HCT116 (cell line): Measurements from ENCODE around the gene ITIH3. TPM values are rescaled to one million over a fixed set of nuclear protein-coding genes. Genes with fewer than 3 reads are reported as not detected.

ENCODE experiments used
- ATAC-seq: fragments of 200-7000 bp; cut with Tn5 transposase; 2 replicates; pipeline ENCODE4 v1.9.1; 2020; ENCODE audit warnings: mild to moderate bottlenecking, moderate library complexity
- BruUV-seq: library from RNA; stranded (reverse); fragments of 400-500 nt; replicated peaks from 2 replicates; lab custom pipeline; 2021; lab: Mats Ljungman, UMichigan
- CTCF ChIA-PET: fragments of 300-600 bp; sonication (Branson Sonifier 250); formaldehyde crosslinking; loops from one replicate; lab custom pipeline; 2021; ENCODE audit warnings: antibody characterized with exemption; lab: Charles Lee
- POLR2A ChIA-PET: fragments of 300-600, 350-600 bp; sonication (Branson Sonifier 250); formaldehyde crosslinking; loops from one replicate; lab custom pipeline; 2021; ENCODE audit warnings: antibody characterized with exemption; lab: Charles Lee
- RAD21 ChIA-PET, 2 experiments: fragments of 300-600 bp; sonication (Branson Sonifier 250); formaldehyde crosslinking; loops; one replicate each; lab custom pipeline; 2023; ENCODE audit warnings: low total read pairs in 2 of 2; ENCODE audit not compliant: uncharacterized antibody in 2 of 2, unreplicated experiment in 2 of 2, low non-redundant PET in 1 of 2; lab: Charles Lee
- DNase-seq: peaks from one replicate; pipeline ENCODE4 v3.0.0-alpha.2; 2010; ENCODE audit warnings: low read depth, low spot score
- H2AFZ ChIP-seq: fragments of 200-600 bp; shearing (Covaris generic), sonication (generic); 2 replicates; pipeline ENCODE4 v1.6.1; 2017; ENCODE audit warnings: low read depth, mixed run types, mixed read lengths, antibody characterized with exemption, low read length; ENCODE audit not compliant: poor library complexity, severe bottlenecking
- H3K27ac ChIP-seq: 2 replicates; pipeline ENCODE4 v1.5.1; 2012; ENCODE audit warnings: low read depth, low read length
- H3K27me3 ChIP-seq: fragments of 200-600 bp; sonication (generic); 2 replicates; pipeline ENCODE4 v1.6.1; 2016; ENCODE audit warnings: mixed run types, low read length, mixed read lengths; ENCODE audit not compliant: insufficient read depth
- H3K36me3 ChIP-seq, 2 experiments: fragments of 200-500 bp in 1 of 2; fragments of 200-600 bp in 1 of 2; sonication (Bioruptor generic) in 1 of 2; sonication (generic) in 1 of 2; 2 replicates each; pipeline versions ENCODE4 v1.5.1 to v1.6.1; 2014 to 2016; ENCODE audit warnings: low read length in 2 of 2, inconsistent platforms in 1 of 2, mixed read lengths in 1 of 2, mixed run types in 1 of 2; ENCODE audit not compliant: insufficient read depth in 2 of 2, control insufficient read depth in 1 of 2
- H3K4me1 ChIP-seq, 2 experiments: fragments of 200-600 bp in 1 of 2; sonication (generic) in 1 of 2; 2 replicates each; pipeline versions ENCODE4 v1.5.1 to v1.6.1; 2012 to 2017; ENCODE audit warnings: low read length in 2 of 2, inconsistent platforms in 1 of 2, mild to moderate bottlenecking in 1 of 2, mixed read lengths in 1 of 2, mixed run types in 1 of 2, moderate library complexity in 1 of 2; ENCODE audit not compliant: insufficient read depth in 2 of 2, control insufficient read depth in 1 of 2
- H3K4me2 ChIP-seq: fragments of 200-600 bp; sonication (generic); 2 replicates; pipeline ENCODE4 v1.6.1; 2017; ENCODE audit warnings: mixed run types, low read length, mixed read lengths
- H3K4me3 ChIP-seq, 2 experiments: fragments of 200-600 bp in 1 of 2; sonication (generic) in 1 of 2; replicated peaks in 1 of 2; 2 replicates each; pipeline ENCODE4 v1.5.1; 2011 to 2016; ENCODE audit warnings: low read length in 2 of 2, control low read depth in 1 of 2, low read depth in 1 of 2, mild to moderate bottlenecking in 1 of 2, mixed read lengths in 1 of 2, mixed run types in 1 of 2
- H3K79me2 ChIP-seq: fragments of 200-600 bp; sonication (generic); 2 replicates; pipeline ENCODE4 v1.6.1; 2017; ENCODE audit warnings: mild to moderate bottlenecking, mixed run types, low read length, moderate library complexity, mixed read lengths; ENCODE audit not compliant: insufficient read depth
- H3K9ac ChIP-seq: fragments of 200-600 bp; sonication (generic); 2 replicates; pipeline ENCODE4 v1.6.1; 2016; ENCODE audit warnings: low read length, mixed read lengths
- H3K9me2 ChIP-seq: fragments of 200-600 bp; sonication (generic), shearing (Covaris generic); 2 replicates; pipeline ENCODE4 v1.6.1; 2017; ENCODE audit warnings: mixed run types, mild to moderate bottlenecking, moderate library complexity; ENCODE audit not compliant: insufficient read depth
- H3K9me3 ChIP-seq, 2 experiments: fragments of 200-500 bp in 1 of 2; fragments of 200-600 bp in 1 of 2; sonication (Bioruptor generic) in 1 of 2; sonication (generic) in 1 of 2; 2 replicates each; pipeline ENCODE4 v1.6.1; 2014 to 2017; ENCODE audit warnings: low read length in 2 of 2, mixed read lengths in 2 of 2, inconsistent platforms in 1 of 2, low read depth in 1 of 2, mild to moderate bottlenecking in 1 of 2, mixed run types in 1 of 2, moderate library complexity in 1 of 2; ENCODE audit not compliant: control insufficient read depth in 1 of 2, insufficient read depth in 1 of 2
- H4K20me1 ChIP-seq: fragments of 200-600 bp; sonication (generic), shearing (Covaris generic); 2 replicates; pipeline ENCODE4 v1.6.1; 2017; ENCODE audit warnings: mixed run types, mild to moderate bottlenecking, moderate library complexity; ENCODE audit not compliant: insufficient read depth
- CBX3 ChIP-seq: IDR thresholded peaks from 2 replicates; pipeline ENCODE4 v1.6.1; 2012; ENCODE audit warnings: low read depth
- CEBPB ChIP-seq: IDR thresholded peaks from 2 replicates; pipeline ENCODE4 v1.6.1; 2012; ENCODE audit warnings: low read depth
- EGR1 ChIP-seq: IDR thresholded peaks from 2 replicates; pipeline ENCODE4 v1.6.1; 2012; ENCODE audit warnings: low read depth
- EZH2 ChIP-seq: fragments of 200-600 bp; sonication (generic); IDR thresholded peaks from 2 replicates; pipeline ENCODE4 v1.6.1; 2017; ENCODE audit warnings: antibody characterized with exemption, mixed run types
- FOSL1 ChIP-seq: IDR thresholded peaks from 2 replicates; pipeline ENCODE4 v1.6.1; 2012; ENCODE audit warnings: low read depth
- JUND ChIP-seq: IDR thresholded peaks from 2 replicates; pipeline ENCODE4 v1.6.1; 2012
- POLR2A ChIP-seq: IDR thresholded peaks from 2 replicates; pipeline ENCODE4 v1.7.0; 2011; ENCODE audit warnings: borderline replicate concordance; ENCODE audit not compliant: insufficient read depth, insufficient read length; ENCODE audit errors: extremely low read depth
- POLR2AphosphoS5 ChIP-seq: IDR thresholded peaks from 2 replicates; pipeline ENCODE4 v1.6.1; 2011; ENCODE audit warnings: mild to moderate bottlenecking, low read depth, low read length, moderate library complexity
- RAD21 ChIP-seq: IDR thresholded peaks from 2 replicates; pipeline ENCODE4 v1.6.1; 2012; ENCODE audit warnings: low read depth, mild to moderate bottlenecking
- SIN3A ChIP-seq: IDR thresholded peaks from 2 replicates; pipeline ENCODE4 v1.6.1; 2012; ENCODE audit warnings: low read depth
- SP1 ChIP-seq: IDR thresholded peaks from 2 replicates; pipeline ENCODE4 v1.6.1; 2012; ENCODE audit warnings: low read depth
- TCF7L2 ChIP-seq: IDR thresholded peaks from 2 replicates; pipeline ENCODE4 v1.7.0; 2011; ENCODE audit warnings: borderline replicate concordance, inconsistent platforms; ENCODE audit not compliant: insufficient read depth, insufficient read length; ENCODE audit errors: extremely low read depth
- YY1 ChIP-seq: IDR thresholded peaks from 2 replicates; pipeline ENCODE4 v1.6.1; 2011; ENCODE audit warnings: low read length, low read depth, moderate library complexity, mild to moderate bottlenecking; ENCODE audit not compliant: insufficient replicate concordance; ENCODE audit errors: extremely low read depth
- ZFX ChIP-seq: fragments of 450-650 bp; IDR thresholded peaks from 2 replicates; pipeline ENCODE4 v1.6.1; 2017
- ZNF274 ChIP-seq: fragments of 200-500 bp; sonication (Bioruptor generic); IDR thresholded peaks from 2 replicates; pipeline ENCODE4 v1.6.1; 2014; ENCODE audit warnings: mild to moderate bottlenecking, low read depth, low read length, inconsistent platforms
- intact Hi-C: fragments of 100-400 bp; cut with micrococcal nuclease; formaldehyde crosslinking; loops from 2 replicates; pipeline ENCODE4 v1.10.0; 2022
- total RNA-seq: library from RNA; stranded (reverse); gene quantifications from one replicate; pipeline ENCODE4 v1.2.1, GENCODE V29; 2021; ENCODE audit not compliant: unreplicated experiment
- TF ChIP-seq, protein P1 (sequence below), 3 experiments: fragments of 200-600 bp in 1 of 3; sonication (generic) in 1 of 3; IDR thresholded peaks in 2 of 3; conservative IDR thresholded peaks in 1 of 3; 2 replicates each; pipeline ENCODE4 v1.5.1; 2012 to 2017; ENCODE audit warnings: low read depth in 2 of 3, low read length in 2 of 3, antibody characterized with exemption in 1 of 3, borderline replicate concordance in 1 of 3, control low read depth in 1 of 3, mild to moderate bottlenecking in 1 of 3, mixed read lengths in 1 of 3, mixed run types in 1 of 3, moderate library complexity in 1 of 3; ENCODE audit not compliant: insufficient read depth in 1 of 3
- TF ChIP-seq, protein P2 (sequence below): IDR thresholded peaks from 2 replicates; pipeline ENCODE4 v1.6.1; 2012; ENCODE audit warnings: low read depth
- TF ChIP-seq, protein P3 (sequence below): IDR thresholded peaks from 2 replicates; pipeline ENCODE4 v1.6.1; 2012

The ITIH3 gene
- total RNA-seq, 1 experiment from 2014 or later, result 0.44 TPM

- RAD21 ChIA-PET, result no interaction called here
- CTCF ChIA-PET, result no interaction called here
- POLR2A ChIA-PET, result no interaction called here
Observed at GRCh38 chr3:52839892-52840545, 45.4 kb downstream of the ITIH3 start.

More at GRCh38 chr3:52839892-52840545, 45.4 kb downstream of the ITIH3 start:
- Histone ChIP-seq H3K27ac (no peak overlapping the region), H3K9ac (no peak overlapping the region), H3K9me2 (no peaks in the 10 kb centered on the region), H3K4me2 (no peak overlapping the region), H4K20me1 (no peaks in the 10 kb centered on the region), H3K4me3 (no peak overlapping the region), H3K9me3 (no peaks in the 10 kb centered on the region), H3K36me3 (no peaks in the 10 kb centered on the region), H3K79me2 (no peaks in the 10 kb centered on the region), H3K4me1 (no peaks in the 10 kb centered on the region), H3K27me3 (no peaks in the 10 kb centered on the region), H2AFZ (no peak overlapping the region)
- TF ChIP-seq, protein P1, sequence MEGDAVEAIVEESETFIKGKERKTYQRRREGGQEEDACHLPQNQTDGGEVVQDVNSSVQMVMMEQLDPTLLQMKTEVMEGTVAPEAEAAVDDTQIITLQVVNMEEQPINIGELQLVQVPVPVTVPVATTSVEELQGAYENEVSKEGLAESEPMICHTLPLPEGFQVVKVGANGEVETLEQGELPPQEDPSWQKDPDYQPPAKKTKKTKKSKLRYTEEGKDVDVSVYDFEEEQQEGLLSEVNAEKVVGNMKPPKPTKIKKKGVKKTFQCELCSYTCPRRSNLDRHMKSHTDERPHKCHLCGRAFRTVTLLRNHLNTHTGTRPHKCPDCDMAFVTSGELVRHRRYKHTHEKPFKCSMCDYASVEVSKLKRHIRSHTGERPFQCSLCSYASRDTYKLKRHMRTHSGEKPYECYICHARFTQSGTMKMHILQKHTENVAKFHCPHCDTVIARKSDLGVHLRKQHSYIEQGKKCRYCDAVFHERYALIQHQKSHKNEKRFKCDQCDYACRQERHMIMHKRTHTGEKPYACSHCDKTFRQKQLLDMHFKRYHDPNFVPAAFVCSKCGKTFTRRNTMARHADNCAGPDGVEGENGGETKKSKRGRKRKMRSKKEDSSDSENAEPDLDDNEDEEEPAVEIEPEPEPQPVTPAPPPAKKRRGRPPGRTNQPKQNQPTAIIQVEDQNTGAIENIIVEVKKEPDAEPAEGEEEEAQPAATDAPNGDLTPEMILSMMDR (IDR thresholded peaks at IDR 0.05 in 2 of 3, conservative IDR thresholded peaks at IDR 0.05 in 1 of 3; ENCODE audit: borderline replicate concordance in 1 of 3, insufficient read depth in 1 of 3, low read depth in 2 of 3, low read length in 2 of 3), result no peak
- no peak for TF ChIP-seq YY1
- TF ChIP-seq RAD21, result no peak
- no peak for TF ChIP-seq POLR2A
- TF ChIP-seq JUND, result no peak
- TF ChIP-seq, protein P2, sequence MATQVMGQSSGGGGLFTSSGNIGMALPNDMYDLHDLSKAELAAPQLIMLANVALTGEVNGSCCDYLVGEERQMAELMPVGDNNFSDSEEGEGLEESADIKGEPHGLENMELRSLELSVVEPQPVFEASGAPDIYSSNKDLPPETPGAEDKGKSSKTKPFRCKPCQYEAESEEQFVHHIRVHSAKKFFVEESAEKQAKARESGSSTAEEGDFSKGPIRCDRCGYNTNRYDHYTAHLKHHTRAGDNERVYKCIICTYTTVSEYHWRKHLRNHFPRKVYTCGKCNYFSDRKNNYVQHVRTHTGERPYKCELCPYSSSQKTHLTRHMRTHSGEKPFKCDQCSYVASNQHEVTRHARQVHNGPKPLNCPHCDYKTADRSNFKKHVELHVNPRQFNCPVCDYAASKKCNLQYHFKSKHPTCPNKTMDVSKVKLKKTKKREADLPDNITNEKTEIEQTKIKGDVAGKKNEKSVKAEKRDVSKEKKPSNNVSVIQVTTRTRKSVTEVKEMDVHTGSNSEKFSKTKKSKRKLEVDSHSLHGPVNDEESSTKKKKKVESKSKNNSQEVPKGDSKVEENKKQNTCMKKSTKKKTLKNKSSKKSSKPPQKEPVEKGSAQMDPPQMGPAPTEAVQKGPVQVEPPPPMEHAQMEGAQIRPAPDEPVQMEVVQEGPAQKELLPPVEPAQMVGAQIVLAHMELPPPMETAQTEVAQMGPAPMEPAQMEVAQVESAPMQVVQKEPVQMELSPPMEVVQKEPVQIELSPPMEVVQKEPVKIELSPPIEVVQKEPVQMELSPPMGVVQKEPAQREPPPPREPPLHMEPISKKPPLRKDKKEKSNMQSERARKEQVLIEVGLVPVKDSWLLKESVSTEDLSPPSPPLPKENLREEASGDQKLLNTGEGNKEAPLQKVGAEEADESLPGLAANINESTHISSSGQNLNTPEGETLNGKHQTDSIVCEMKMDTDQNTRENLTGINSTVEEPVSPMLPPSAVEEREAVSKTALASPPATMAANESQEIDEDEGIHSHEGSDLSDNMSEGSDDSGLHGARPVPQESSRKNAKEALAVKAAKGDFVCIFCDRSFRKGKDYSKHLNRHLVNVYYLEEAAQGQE, result no peak
- TF ChIP-seq CBX3, result no peak
- no peak for TF ChIP-seq EZH2
- TF ChIP-seq ZNF274, result no peak
- TF ChIP-seq TCF7L2, result no peak
- TF ChIP-seq POLR2AphosphoS5, result no peak
- no peak for TF ChIP-seq CEBPB
- no peak for TF ChIP-seq ZFX
- no peak for TF ChIP-seq SIN3A
- TF ChIP-seq FOSL1, result no peak
- no peak for TF ChIP-seq EGR1
- TF ChIP-seq, protein P3, sequence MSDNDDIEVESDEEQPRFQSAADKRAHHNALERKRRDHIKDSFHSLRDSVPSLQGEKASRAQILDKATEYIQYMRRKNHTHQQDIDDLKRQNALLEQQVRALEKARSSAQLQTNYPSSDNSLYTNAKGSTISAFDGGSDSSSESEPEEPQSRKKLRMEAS, result no peak
- no peak for TF ChIP-seq SP1
- intact Hi-C loops, result no loop called here
- ATAC-seq (no peak), DNase-seq (no peak)
- no TSS peak for BruUV-seq
